ENCODE data around the gene PEX11B.

PEX11B gene

GRCh38 chr1:145891143-145891542 lies 27.4 kb downstream of the PEX11B start:
- Histone ChIP-seq H3K9me3 (ENCODE audit: control insufficient read depth, insufficient read depth, low read length) (no peaks in the 10 kb centered on the region), H3K27me3 (ENCODE audit: control insufficient read depth, insufficient read depth, low read length) (no peaks in the 10 kb centered on the region), H3K4me3 (ENCODE audit: low read length) (no peak overlapping the region), H3K27ac (ENCODE audit: low read length) (no peak overlapping the region), H3K36me3 (ENCODE audit: control insufficient read depth, insufficient read depth, low read length) (no peaks in the 10 kb centered on the region), H3K4me1 (ENCODE audit: control insufficient read depth, insufficient read depth, low read length) (no peaks in the 10 kb centered on the region; the same call in 1 of the 2 replicates)
- DNase-seq (ENCODE audit: low read depth, low spot score) = no peak
- no CpG with 5 or more reads among the region's 1 CpG for WGBS (ENCODE audit: insufficient coverage, insufficient read length)

- no peaks in the 10 kb centered on the region; the same call in 1 of the 2 replicates for H3K27me3 ChIP-seq (ENCODE audit: control insufficient read depth, insufficient read depth, low read length)
- H3K36me3 ChIP-seq (ENCODE audit: control insufficient read depth, insufficient read depth, low read length) = no peaks in the 10 kb centered on the region
- no peaks in the 10 kb centered on the region; the same call in 1 of the 2 replicates for H3K4me1 ChIP-seq (ENCODE audit: control insufficient read depth, insufficient read depth, low read length)
- no CpG with 5 or more reads among the region's 3 CpGs for WGBS (ENCODE audit: insufficient coverage, insufficient read length)
- no peak overlapping the region for H3K4me3 ChIP-seq (ENCODE audit: low read length)
- no peak overlapping the region for H3K27ac ChIP-seq (ENCODE audit: low read length)
- H3K9me3 ChIP-seq (ENCODE audit: control insufficient read depth, insufficient read depth, low read length) = no peaks in the 10 kb centered on the region
- no peak for DNase-seq (ENCODE audit: low read depth, low spot score)
These were observed 28.8 kb downstream of the PEX11B start for GRCh38 chr1:145889722-145890121.

- Histone ChIP-seq H3K4me1 (ENCODE audit: control insufficient read depth, insufficient read depth, low read length) (no peaks in the 10 kb centered on the region; the same call in 1 of the 2 replicates), H3K27ac (ENCODE audit: low read length) (no peak overlapping the region), H3K4me3 (ENCODE audit: low read length) (no peak overlapping the region), H3K27me3 (ENCODE audit: control insufficient read depth, insufficient read depth, low read length) (no peaks in the 10 kb centered on the region; the same call in 1 of the 2 replicates), H3K36me3 (ENCODE audit: control insufficient read depth, insufficient read depth, low read length) (no peaks in the 10 kb centered on the region), H3K9me3 (ENCODE audit: control insufficient read depth, insufficient read depth, low read length) (no peaks in the 10 kb centered on the region)
- DNase-seq (ENCODE audit: low read depth, low spot score) = no peak
- WGBS (ENCODE audit: insufficient coverage, insufficient read length) = no CpG with 5 or more reads among the region's 5 CpGs
These were observed 30.9 kb downstream of the PEX11B start for GRCh38 chr1:145887631-145888030.

GRCh38 chr1:145886816-145887215 lies 31.7 kb downstream of the PEX11B start:
- Histone ChIP-seq H3K9me3 (ENCODE audit: control insufficient read depth, insufficient read depth, low read length) (no peaks in the 10 kb centered on the region), H3K36me3 (ENCODE audit: control insufficient read depth, insufficient read depth, low read length) (no peaks in the 10 kb centered on the region), H3K4me1 (ENCODE audit: control insufficient read depth, insufficient read depth, low read length) (no peaks in the 10 kb centered on the region), H3K27me3 (ENCODE audit: control insufficient read depth, insufficient read depth, low read length) (no peaks in the 10 kb centered on the region; the same call in 1 of the 2 replicates), H3K4me3 (ENCODE audit: low read length) (no peak overlapping the region), H3K27ac (ENCODE audit: low read length) (no peak overlapping the region)
- no peak for DNase-seq (ENCODE audit: low read depth, low spot score)
- WGBS (ENCODE audit: insufficient coverage, insufficient read length) = no CpG with 5 or more reads among the region's 8 CpGs

GRCh38 chr1:145886390-145886789 lies 32.1 kb downstream of the PEX11B start:
- no peaks in the 10 kb centered on the region for H3K9me3 ChIP-seq (ENCODE audit: control insufficient read depth, insufficient read depth, low read length)
- no peak overlapping the region for H3K27ac ChIP-seq (ENCODE audit: low read length)
- H3K4me3 ChIP-seq (ENCODE audit: low read length) = peak overlapping the region; percentile 97; the same call in 1 of the 2 replicates
- no peaks in the 10 kb centered on the region; the same call in 1 of the 2 replicates for H3K27me3 ChIP-seq (ENCODE audit: control insufficient read depth, insufficient read depth, low read length)
- WGBS (ENCODE audit: insufficient coverage, insufficient read length) = no CpG with 5 or more reads among the region's 11 CpGs
- H3K36me3 ChIP-seq (ENCODE audit: control insufficient read depth, insufficient read depth, low read length) = no peaks in the 10 kb centered on the region
- DNase-seq (ENCODE audit: low read depth, low spot score) = no peak
- no peaks in the 10 kb centered on the region for H3K4me1 ChIP-seq (ENCODE audit: control insufficient read depth, insufficient read depth, low read length)

- no peak within 1 kb of the TSS for H3K27ac ChIP-seq (ENCODE audit: low read length)
- no peaks in the 10 kb centered on the region for H3K4me1 ChIP-seq (ENCODE audit: control insufficient read depth, insufficient read depth, low read length)
- no peaks in the 10 kb centered on the region for H3K9me3 ChIP-seq (ENCODE audit: control insufficient read depth, insufficient read depth, low read length)
- no peaks in the 10 kb centered on the region for H3K36me3 ChIP-seq (ENCODE audit: control insufficient read depth, insufficient read depth, low read length)
- WGBS (ENCODE audit: insufficient coverage, insufficient read length) = no CpG with 5 or more reads among the region's 36 CpGs
- H3K4me3 ChIP-seq (ENCODE audit: low read length) = peak within 1 kb of the TSS; percentile 97; the same call in 1 of the 2 replicates
- DNase-seq (ENCODE audit: low read depth, low spot score) = no peak
- H3K27me3 ChIP-seq (ENCODE audit: control insufficient read depth, insufficient read depth, low read length) = no peaks in the 10 kb centered on the region; the same call in 1 of the 2 replicates
These were observed 32.7 kb downstream of the PEX11B start, which contains the start of gene ANKRD35 for GRCh38 chr1:145885738-145886287. TSS of gene ANKRD35 (minus strand) at chr1:145885866. CDS start at chr1:145885758, 108 bp downstream.

- Histone ChIP-seq H3K36me3 (ENCODE audit: control insufficient read depth, insufficient read depth, low read length) (no peaks in the 10 kb centered on the region), H3K27ac (ENCODE audit: low read length) (no peak overlapping the region), H3K4me3 (ENCODE audit: low read length) (no peak overlapping the region), H3K4me1 (ENCODE audit: control insufficient read depth, insufficient read depth, low read length) (no peaks in the 10 kb centered on the region), H3K27me3 (ENCODE audit: control insufficient read depth, insufficient read depth, low read length) (no peaks in the 10 kb centered on the region; the same call in 1 of the 2 replicates), H3K9me3 (ENCODE audit: control insufficient read depth, insufficient read depth, low read length) (no peaks in the 10 kb centered on the region)
- no CpG with 5 or more reads among the region's 1 CpG for WGBS (ENCODE audit: insufficient coverage, insufficient read length)
- DNase-seq (ENCODE audit: low read depth, low spot score) = no peak
These were observed 33.8 kb downstream of the PEX11B start for GRCh38 chr1:145884675-145885074.

- peaks cover 1% of the 10 kb centered on the region; the same call in 1 of the 2 replicates for H3K4me1 ChIP-seq (ENCODE audit: control insufficient read depth, insufficient read depth, low read length)
- H3K9me3 ChIP-seq (ENCODE audit: control insufficient read depth, insufficient read depth, low read length) = no peaks in the 10 kb centered on the region
- no peak overlapping the region for H3K4me3 ChIP-seq (ENCODE audit: low read length)
- H3K27me3 ChIP-seq (ENCODE audit: control insufficient read depth, insufficient read depth, low read length) = no peaks in the 10 kb centered on the region; the same call in 1 of the 2 replicates
- WGBS (ENCODE audit: insufficient coverage, insufficient read length) = no CpG with 5 or more reads among the region's 5 CpGs
- no peak overlapping the region for H3K27ac ChIP-seq (ENCODE audit: low read length)
- no peaks in the 10 kb centered on the region for H3K36me3 ChIP-seq (ENCODE audit: control insufficient read depth, insufficient read depth, low read length)
- DNase-seq (ENCODE audit: low read depth, low spot score) = no peak
These were observed 38.7 kb downstream of the PEX11B start for GRCh38 chr1:145879775-145880174.

GRCh38 chr1:145878724-145879123 lies 39.8 kb downstream of the PEX11B start:
- Histone ChIP-seq H3K4me3 (ENCODE audit: low read length) (no peak overlapping the region), H3K27me3 (ENCODE audit: control insufficient read depth, insufficient read depth, low read length) (no peaks in the 10 kb centered on the region; the same call in 1 of the 2 replicates), H3K9me3 (ENCODE audit: control insufficient read depth, insufficient read depth, low read length) (no peaks in the 10 kb centered on the region), H3K27ac (ENCODE audit: low read length) (no peak overlapping the region), H3K36me3 (ENCODE audit: control insufficient read depth, insufficient read depth, low read length) (no peaks in the 10 kb centered on the region), H3K4me1 (ENCODE audit: control insufficient read depth, insufficient read depth, low read length) (peaks cover 1% of the 10 kb centered on the region; the same call in 1 of the 2 replicates)
- DNase-seq (ENCODE audit: low read depth, low spot score) = no peak
- WGBS (ENCODE audit: insufficient coverage, insufficient read length) = no CpG with 5 or more reads among the region's 2 CpGs

- no peak overlapping the region for H3K4me3 ChIP-seq (ENCODE audit: low read length)
- DNase-seq (ENCODE audit: low read depth, low spot score) = no peak
- no CpG with 5 or more reads among the region's 7 CpGs for WGBS (ENCODE audit: insufficient coverage, insufficient read length)
These were observed 40.5 kb downstream of the PEX11B start for GRCh38 chr1:145877923-145878486.

More at GRCh38 chr1:145877923-145878486, 40.5 kb downstream of the PEX11B start:
- Histone ChIP-seq H3K36me3 (ENCODE audit: control insufficient read depth, insufficient read depth, low read length) (no peaks in the 10 kb centered on the region), H3K4me1 (ENCODE audit: control insufficient read depth, insufficient read depth, low read length) (peaks cover 1% of the 10 kb centered on the region), H3K9me3 (ENCODE audit: control insufficient read depth, insufficient read depth, low read length) (no peaks in the 10 kb centered on the region), H3K27me3 (ENCODE audit: control insufficient read depth, insufficient read depth, low read length) (no peaks in the 10 kb centered on the region; the same call in 1 of the 2 replicates), H3K27ac (ENCODE audit: low read length) (no peak overlapping the region)
